ENCODE measurements around the gene FGFRL1. TPM values are rescaled to one million over a fixed set of nuclear protein-coding genes. Genes with fewer than 3 reads are reported as not detected.

FGFRL1 gene
- total and polyA plus RNA-seq, 2 experiments from 2014 or later: 10.8 to 58.7 TPM

DNA sequence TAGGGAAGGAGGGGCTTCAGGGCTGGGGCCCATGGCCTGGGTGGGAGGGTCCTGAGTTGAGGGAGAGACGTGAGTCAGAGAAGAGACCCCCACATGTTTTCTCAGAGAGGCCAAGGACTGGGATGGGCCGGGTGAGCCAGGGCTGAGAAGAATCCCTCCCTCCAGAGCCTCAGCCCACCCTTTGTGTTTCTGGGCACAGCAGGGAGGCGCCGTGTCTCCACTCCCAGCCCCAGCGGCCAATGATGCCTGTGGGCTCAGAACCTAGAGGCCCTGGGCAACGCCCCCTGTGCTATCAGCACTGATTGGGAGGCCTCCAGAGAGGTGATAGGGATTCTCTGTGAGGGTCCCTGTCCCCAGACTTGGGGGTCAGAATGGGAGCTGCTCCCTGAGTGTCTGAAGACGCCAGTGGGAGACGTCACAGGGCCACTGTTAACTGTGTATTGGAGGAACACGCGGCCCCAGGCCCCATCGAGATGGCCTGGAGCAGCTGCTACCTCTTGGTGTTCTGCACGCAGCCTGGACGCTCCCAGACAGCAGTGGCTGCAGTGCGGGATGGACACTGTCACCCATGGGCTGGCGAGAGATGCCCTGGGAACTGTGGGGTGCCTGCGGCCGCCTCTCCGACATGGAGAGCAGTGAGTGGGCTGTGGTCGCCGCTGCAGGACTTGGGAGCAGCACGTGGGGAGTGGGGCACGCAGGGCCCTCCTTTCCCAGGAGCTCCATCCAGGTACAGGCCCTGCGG is 8.5 kb downstream of the FGFRL1 start:
- H4K20me1 ChIP-seq (ENCODE audit: insufficient read depth): no peaks in the 10 kb centered on the region
- DNase-seq: no peak
- 79 to 89% methylated on average over 21 to 23 of the region's 23 CpGs for WGBS, 2 experiments (ENCODE audit: low coverage in 1 of 2, low lambda C conversion rate in 2 of 2, missing lambda C conversion rate in 2 of 2)

GRCh38 chr4:1021386-1022050 is 10.1 kb downstream of the FGFRL1 start:
- Histone ChIP-seq H3K9ac (no peak overlapping the region), H3K9me2 (ENCODE audit: insufficient read depth) (no peaks in the 10 kb centered on the region), H3K4me1 (ENCODE audit: insufficient read depth) (no peaks in the 10 kb centered on the region), H4K20me1 (ENCODE audit: insufficient read depth) (no peaks in the 10 kb centered on the region), H2AFZ (no peak overlapping the region), H3K27ac (no peak overlapping the region), H3K79me2 (ENCODE audit: insufficient read depth) (no peaks in the 10 kb centered on the region), H3K27me3 (replicated peaks; ENCODE audit: insufficient read depth) (no peaks in the 10 kb centered on the region), H3F3A (ENCODE audit: insufficient read depth) (no peaks in the 10 kb centered on the region), H3K4me3 (no peak overlapping the region), H3K4me2 (ENCODE audit: unreplicated experiment) (no peak overlapping the region), H3K36me3 (ENCODE audit: low read depth) (no peaks in the 10 kb centered on the region), H3K9me3 (ENCODE audit: low read depth) (no peaks in the 10 kb centered on the region)
- in situ Hi-C loops (cut with MboI): no loop called here
- TF ChIP-seq EZH2phosphoT487 (IDR thresholded peaks at IDR 0.05; ENCODE audit: insufficient read depth, low read depth) (no peak), EZH2 (IDR thresholded peaks at IDR 0.05; ENCODE audit: insufficient read depth, poor library complexity, severe bottlenecking) (no peak)
- 91 to 94% methylated on average over 18 to 19 of the region's 19 CpGs for WGBS, 2 experiments (ENCODE audit: low coverage in 1 of 2, low lambda C conversion rate in 2 of 2, missing lambda C conversion rate in 2 of 2)
- DNase-seq: no peak

More for the DNA sequence above, 8.5 kb downstream of the FGFRL1 start:
- TF ChIP-seq EZH2phosphoT487 (IDR thresholded peaks at IDR 0.05; ENCODE audit: insufficient read depth, low read depth) (no peak), EZH2 (IDR thresholded peaks at IDR 0.05; ENCODE audit: insufficient read depth, poor library complexity, severe bottlenecking) (no peak)
- Histone ChIP-seq H3F3A (ENCODE audit: insufficient read depth) (no peaks in the 10 kb centered on the region), H3K4me3 (no peak overlapping the region), H3K9ac (no peak overlapping the region), H3K27ac (no peak overlapping the region), H3K4me2 (ENCODE audit: unreplicated experiment) (no peak overlapping the region), H3K36me3 (ENCODE audit: low read depth) (no peaks in the 10 kb centered on the region), H3K9me3 (ENCODE audit: low read depth) (no peaks in the 10 kb centered on the region), H2AFZ (no peak overlapping the region), H3K4me1 (ENCODE audit: insufficient read depth) (no peaks in the 10 kb centered on the region), H3K79me2 (ENCODE audit: insufficient read depth) (no peaks in the 10 kb centered on the region), H3K9me2 (ENCODE audit: insufficient read depth) (no peaks in the 10 kb centered on the region), H3K27me3 (replicated peaks; ENCODE audit: insufficient read depth) (no peaks in the 10 kb centered on the region)
- in situ Hi-C loops (cut with MboI): no loop called here

DNA sequence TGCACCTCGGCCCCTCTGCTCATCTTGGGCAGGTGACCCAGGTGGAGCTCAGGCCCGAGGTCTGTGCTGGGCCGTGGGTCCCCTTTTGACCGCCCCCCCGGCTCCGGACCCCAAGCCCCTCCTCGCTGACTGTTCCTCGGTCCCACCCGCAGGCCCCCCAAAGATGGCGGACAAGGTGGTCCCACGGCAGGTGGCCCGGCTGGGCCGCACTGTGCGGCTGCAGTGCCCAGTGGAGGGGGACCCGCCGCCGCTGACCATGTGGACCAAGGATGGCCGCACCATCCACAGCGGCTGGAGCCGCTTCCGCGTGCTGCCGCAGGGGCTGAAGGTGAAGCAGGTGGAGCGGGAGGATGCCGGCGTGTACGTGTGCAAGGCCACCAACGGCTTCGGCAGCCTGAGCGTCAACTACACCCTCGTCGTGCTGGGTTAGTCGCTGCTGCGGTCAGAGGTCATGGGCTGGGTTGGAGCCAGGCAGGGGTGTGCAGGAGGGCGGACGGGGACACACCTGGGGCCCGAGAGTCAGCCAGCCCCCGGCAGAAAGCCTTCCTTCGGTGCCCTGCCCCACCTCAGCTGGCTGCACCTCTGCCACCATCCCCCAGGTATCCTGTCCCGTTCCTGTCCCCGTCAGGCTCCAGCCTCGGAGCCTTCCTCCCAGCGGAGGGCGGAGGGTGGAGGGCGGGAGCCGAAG is 10.8 kb downstream of the FGFRL1 start:
- no peak for TF ChIP-seq EZH2 (IDR thresholded peaks at IDR 0.05; ENCODE audit: insufficient read depth, poor library complexity, severe bottlenecking)
- no peak for TF ChIP-seq EZH2phosphoT487 (IDR thresholded peaks at IDR 0.05; ENCODE audit: insufficient read depth, low read depth)
- Histone ChIP-seq H3F3A (ENCODE audit: insufficient read depth) (no peaks in the 10 kb centered on the region), H3K4me1 (ENCODE audit: insufficient read depth) (no peaks in the 10 kb centered on the region), H3K4me3 (no peak overlapping the region), H3K27me3 (replicated peaks; ENCODE audit: insufficient read depth) (no peaks in the 10 kb centered on the region), H3K27ac (no peak overlapping the region), H3K9me2 (ENCODE audit: insufficient read depth) (no peaks in the 10 kb centered on the region), H3K79me2 (ENCODE audit: insufficient read depth) (no peaks in the 10 kb centered on the region), H3K9ac (no peak overlapping the region), H3K4me2 (ENCODE audit: unreplicated experiment) (no peak overlapping the region), H4K20me1 (ENCODE audit: insufficient read depth) (no peaks in the 10 kb centered on the region), H3K36me3 (ENCODE audit: low read depth) (no peaks in the 10 kb centered on the region), H2AFZ (no peak overlapping the region), H3K9me3 (ENCODE audit: low read depth) (no peaks in the 10 kb centered on the region)
- no peak for DNase-seq
- in situ Hi-C loops (cut with MboI): no loop called here
- 94 to 96% methylated on average over 35 to 46 of the region's 46 CpGs for WGBS, 2 experiments (ENCODE audit: low coverage in 1 of 2, low lambda C conversion rate in 2 of 2, missing lambda C conversion rate in 2 of 2)

- DNase-seq: no peak
- Histone ChIP-seq H3K27me3 (replicated peaks; ENCODE audit: insufficient read depth) (no peaks in the 10 kb centered on the region), H4K20me1 (ENCODE audit: insufficient read depth) (no peaks in the 10 kb centered on the region), H2AFZ (no peak overlapping the region), H3K9ac (no peak overlapping the region), H3F3A (ENCODE audit: insufficient read depth) (no peaks in the 10 kb centered on the region), H3K9me2 (ENCODE audit: insufficient read depth) (no peaks in the 10 kb centered on the region), H3K79me2 (ENCODE audit: insufficient read depth) (no peaks in the 10 kb centered on the region), H3K4me1 (ENCODE audit: insufficient read depth) (no peaks in the 10 kb centered on the region), H3K27ac (no peak overlapping the region), H3K36me3 (ENCODE audit: low read depth) (no peaks in the 10 kb centered on the region), H3K9me3 (ENCODE audit: low read depth) (no peaks in the 10 kb centered on the region), H3K4me3 (no peak overlapping the region), H3K4me2 (ENCODE audit: unreplicated experiment) (no peak overlapping the region)
- in situ Hi-C loops (cut with MboI): no loop called here
- WGBS, 2 experiments (ENCODE audit: low coverage in 1 of 2, low lambda C conversion rate in 2 of 2, missing lambda C conversion rate in 2 of 2): 89 to 90% methylated on average over 8 to 19 of the region's 19 CpGs
- no peak for TF ChIP-seq EZH2 (IDR thresholded peaks at IDR 0.05; ENCODE audit: insufficient read depth, poor library complexity, severe bottlenecking)
- no peak for TF ChIP-seq EZH2phosphoT487 (IDR thresholded peaks at IDR 0.05; ENCODE audit: insufficient read depth, low read depth)
Observed at GRCh38 chr4:1022739-1023066, 11.3 kb downstream of the FGFRL1 start.

Measured in GM23248 (cell line).